Kidney (tissue), 14 donors: ENCODE results near the gene FPR2. TPM values are rescaled to one million over a fixed set of nuclear protein-coding genes. Genes with fewer than 3 reads are reported as not detected.

Experiments used
- DNase-seq, 5 donors: peaks; one replicate each; pipeline ENCODE4 v3.0.0-alpha.2; 2013 to 2020
- FAIRE-seq: peaks from 2 replicates; lab custom pipeline; 2012; peaks lifted over from hg19 to GRCh38; lab: Jason Lieb, UNC
- H3K27ac ChIP-seq, 2 donors: one replicate each; pipeline ENCODE4 v1.7.0; 2013; ENCODE audit warnings: low read depth in 2 of 2, low read length in 2 of 2, inconsistent platforms in 1 of 2
- H3K27me3 ChIP-seq: one replicate; pipeline ENCODE4 v1.7.1; 2013; ENCODE audit warnings: low read length, inconsistent platforms; ENCODE audit not compliant: control insufficient read depth, insufficient read depth
- H3K36me3 ChIP-seq, 3 donors: one replicate each; pipeline versions ENCODE4 v1.7.0 to v1.7.1; 2013; ENCODE audit warnings: low read length in 3 of 3, control low read depth in 1 of 3, inconsistent platforms in 1 of 3; ENCODE audit not compliant: insufficient read depth in 3 of 3, control insufficient read depth in 2 of 3
- H3K4me1 ChIP-seq, 3 donors: one replicate each; pipeline versions ENCODE4 v1.7.0 to v1.7.1; 2013; ENCODE audit warnings: low read length in 3 of 3, inconsistent platforms in 1 of 3, low read depth in 1 of 3; ENCODE audit not compliant: control insufficient read depth in 2 of 3, insufficient read depth in 2 of 3
- H3K4me3 ChIP-seq, 3 donors: one replicate each; pipeline versions ENCODE4 v1.7.0 to v1.8.1; 2013; ENCODE audit warnings: low read length in 3 of 3, control low read depth in 1 of 3, inconsistent platforms in 1 of 3
- H3K9ac ChIP-seq, 3 donors: one replicate each; pipeline versions ENCODE4 v1.7.0 to v1.7.1; 2013; ENCODE audit warnings: low read length in 3 of 3, control low read depth in 1 of 3, inconsistent platforms in 1 of 3
- H3K9me3 ChIP-seq, 3 donors: one replicate each; pipeline versions ENCODE4 v1.7.0 to v1.7.1; 2013; ENCODE audit warnings: low read length in 3 of 3, control low read depth in 1 of 3, inconsistent platforms in 1 of 3; ENCODE audit not compliant: control insufficient read depth in 2 of 3, insufficient read depth in 1 of 3
- intact Hi-C: fragments of 100-400 bp; cut with DNase I; formaldehyde crosslinking; loops from one replicate; pipeline ENCODE4 v1.11.1; 2022
- polyA plus RNA-seq: library from polyadenylated mRNA; stranded (reverse); fragments of 350-450 nt; fragmentation: Illumina TruSeq; extraction: RNeasy Lipid Tissue Mini Kit (QIAGEN cat#74804); gene quantifications from one replicate; pipeline ENCODE4 v1.2.3, GENCODE V29; 2014; ENCODE audit warnings: low read depth, low replicate concordance; ENCODE audit not compliant: insufficient read depth
- total RNA-seq: library from RNA; stranded (reverse); fragmentation: NEBNext Ultra II Directional; extraction: Animal tissue kit (Norgen Biotek cat#: 25700); gene quantifications from one replicate; pipeline ENCODE4 v1.2.1, GENCODE V29; 2021
- TF ChIP-seq, protein P1 (sequence below): IDR thresholded peaks from 3 replicates; pipeline ENCODE4 v1.5.1; 2012; ENCODE audit warnings: mild to moderate bottlenecking, moderate library complexity, borderline replicate concordance; ENCODE audit not compliant: insufficient read depth; ENCODE audit errors: extremely low read depth
- donor health status: control.
- donor health status: control.
- donor health status: control.
- donor health status: control.
- donor health status: control.
- donor health status: DM: yes; HTN: yes; CAD: no.
- donor health status: Normal renal cell carcinoma (clear cell type).

FPR2 gene
- total and polyA plus RNA-seq, 2 donors from 2014 or later = 2.3 TPM; not detected in 1

- no peak overlapping the region for H3K4me3 ChIP-seq
- no peaks in the 10 kb centered on the region for H3K36me3 ChIP-seq
- intact Hi-C loops = no loop called here
- H3K9ac ChIP-seq = no peak overlapping the region
- no peaks in the 10 kb centered on the region for H3K27me3 ChIP-seq
- TF ChIP-seq, protein P1, sequence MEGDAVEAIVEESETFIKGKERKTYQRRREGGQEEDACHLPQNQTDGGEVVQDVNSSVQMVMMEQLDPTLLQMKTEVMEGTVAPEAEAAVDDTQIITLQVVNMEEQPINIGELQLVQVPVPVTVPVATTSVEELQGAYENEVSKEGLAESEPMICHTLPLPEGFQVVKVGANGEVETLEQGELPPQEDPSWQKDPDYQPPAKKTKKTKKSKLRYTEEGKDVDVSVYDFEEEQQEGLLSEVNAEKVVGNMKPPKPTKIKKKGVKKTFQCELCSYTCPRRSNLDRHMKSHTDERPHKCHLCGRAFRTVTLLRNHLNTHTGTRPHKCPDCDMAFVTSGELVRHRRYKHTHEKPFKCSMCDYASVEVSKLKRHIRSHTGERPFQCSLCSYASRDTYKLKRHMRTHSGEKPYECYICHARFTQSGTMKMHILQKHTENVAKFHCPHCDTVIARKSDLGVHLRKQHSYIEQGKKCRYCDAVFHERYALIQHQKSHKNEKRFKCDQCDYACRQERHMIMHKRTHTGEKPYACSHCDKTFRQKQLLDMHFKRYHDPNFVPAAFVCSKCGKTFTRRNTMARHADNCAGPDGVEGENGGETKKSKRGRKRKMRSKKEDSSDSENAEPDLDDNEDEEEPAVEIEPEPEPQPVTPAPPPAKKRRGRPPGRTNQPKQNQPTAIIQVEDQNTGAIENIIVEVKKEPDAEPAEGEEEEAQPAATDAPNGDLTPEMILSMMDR = no peak
- DNase-seq = no peak
- no peak for FAIRE-seq
- no peak overlapping the region for H3K27ac ChIP-seq
- H3K9me3 ChIP-seq = no peaks in the 10 kb centered on the region
- H3K4me1 ChIP-seq = no peaks in the 10 kb centered on the region
Observed at GRCh38 chr19:51789061-51789795, 28.2 kb downstream of the FPR2 start.

DNA sequence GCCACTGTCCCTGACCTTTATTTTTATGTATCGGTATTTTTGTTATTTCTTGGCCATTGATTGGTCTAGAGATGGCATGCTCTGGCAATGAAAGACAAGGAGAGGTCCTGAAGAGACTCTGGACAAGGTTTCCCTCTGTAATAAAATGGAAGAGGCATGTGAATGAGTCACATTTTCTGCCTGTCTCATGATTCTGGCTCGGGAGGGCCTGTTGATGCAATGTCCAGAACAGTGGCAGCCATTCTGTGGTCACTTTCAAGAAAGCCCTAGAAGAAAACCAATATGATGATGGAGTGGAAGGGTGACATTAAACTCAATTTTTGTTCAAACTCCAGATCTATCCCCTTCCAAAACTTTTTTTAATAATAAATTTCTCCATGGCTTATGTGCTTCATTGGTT is 32.0 kb downstream of the FPR2 start:
- no peak overlapping the region for H3K27ac ChIP-seq
- H3K9me3 ChIP-seq = no peaks in the 10 kb centered on the region
- no peak overlapping the region for H3K9ac ChIP-seq
- no peak for DNase-seq
- no peak overlapping the region for H3K4me3 ChIP-seq
- no peak for FAIRE-seq
- no peaks in the 10 kb centered on the region for H3K27me3 ChIP-seq
- TF ChIP-seq, protein P1 = no peak
- no peaks in the 10 kb centered on the region for H3K4me1 ChIP-seq
- intact Hi-C loops = no loop called here
- no peaks in the 10 kb centered on the region for H3K36me3 ChIP-seq

GRCh38 chr19:51793994-51794393 is 33.0 kb downstream of the FPR2 start:
- TF ChIP-seq, protein P1 = no peak
- H3K4me1 ChIP-seq = peaks cover 0 to 2% (median 0%) of the 10 kb centered on the region in 3 donors
- H3K36me3 ChIP-seq = no peaks in the 10 kb centered on the region
- no peak overlapping the region for H3K4me3 ChIP-seq
- H3K9me3 ChIP-seq = no peaks in the 10 kb centered on the region
- intact Hi-C loops = no loop called here
- H3K9ac ChIP-seq = no peak overlapping the region
- FAIRE-seq (no peak), DNase-seq (no peak)
- H3K27ac ChIP-seq = no peak overlapping the region
- H3K27me3 ChIP-seq = no peaks in the 10 kb centered on the region
